Esophagus muscularis mucosa (tissue), 4 donors: ENCODE data around the gene HEPN1. TPM values are rescaled to one million over a fixed set of nuclear protein-coding genes. Genes with fewer than 3 reads are reported as not detected.

Experiments used
- DNase-seq: peaks from one replicate; pipeline ENCODE4 v3.0.0-alpha.2; 2017; ENCODE audit errors: extremely low spot score
- H3K27ac ChIP-seq, 4 donors: fragments of 200-600 bp; sonication (generic); replicated peaks in 1 of 4; 1 replicate in 3 of 4; 2 replicates in 1 of 4; pipeline ENCODE4 v1.5.1; 2016 to 2019; ENCODE audit warnings: mild to moderate bottlenecking in 1 of 4
- H3K27me3 ChIP-seq, 4 donors: fragments of 200-600 bp; sonication (generic); one replicate each; pipeline versions ENCODE4 v1.5.1 to v1.6.0; 2016 to 2019
- H3K36me3 ChIP-seq, 4 donors: fragments of 200-600 bp; sonication (generic); one replicate each; pipeline ENCODE4 v1.5.1; 2016 to 2019
- H3K4me1 ChIP-seq, 4 donors: fragments of 200-600 bp; sonication (generic); one replicate each; pipeline ENCODE4 v1.5.1; 2016 to 2019
- H3K4me3 ChIP-seq, 4 donors: fragments of 200-600 bp; sonication (generic); 1 replicate in 2 of 4; 2 replicates in 2 of 4; pipeline ENCODE4 v1.5.1; 2016 to 2019; ENCODE audit warnings: mild to moderate bottlenecking in 4 of 4, moderate library complexity in 1 of 4
- H3K9me3 ChIP-seq, 4 donors: fragments of 200-600 bp; sonication (generic); 1 replicate in 3 of 4; 2 replicates in 1 of 4; pipeline ENCODE4 v1.5.1; 2016 to 2019
- EP300 ChIP-seq: sonication (generic); formaldehyde crosslinking; IDR thresholded peaks from one replicate; pipeline ENCODE4 v1.6.1; 2017; ENCODE audit warnings: antibody characterized with exemption
- POLR2A ChIP-seq: fragments of 450-650 bp; IDR thresholded peaks from one replicate; pipeline ENCODE4 v1.6.1; 2017; ENCODE audit warnings: antibody characterized with exemption, moderate library complexity, mild to moderate bottlenecking, low read depth
- POLR2AphosphoS5 ChIP-seq, 2 donors: sonication (generic); formaldehyde crosslinking; IDR thresholded peaks; one replicate each; pipeline ENCODE4 v1.6.1; 2017; ENCODE audit warnings: antibody characterized with exemption in 2 of 2
- WGBS: methylation state at CpG from one replicate; pipeline ENCODE4 v1.1.5; 2018; 5-methylcytosine and 5-hydroxymethylcytosine counted together
- intact Hi-C: fragments of 100-400 bp; cut with DNase I; formaldehyde crosslinking; loops from one replicate; pipeline ENCODE4 v1.15.1; 2023
- total RNA-seq, 4 donors: library from RNA; depleted of rRNA; stranded (reverse); fragments of >200 nt; gene quantifications; one replicate each; pipeline versions ENCODE4 v1.1.0 to v1.2.1, GENCODE V29; 2016
- TF ChIP-seq, protein P1 (sequence below), 3 experiments: fragments of 200-600 bp in 2 of 3; fragments of 450-650 bp in 1 of 3; sonication (generic) in 2 of 3; IDR thresholded peaks; one replicate each; pipeline ENCODE4 v1.5.1; 2017 to 2019; ENCODE audit warnings: antibody characterized with exemption in 3 of 3, mild to moderate bottlenecking in 2 of 3, moderate library complexity in 1 of 3

Gene HEPN1
- total RNA-seq, 4 donors from 2014 or later = not detected

DNA sequence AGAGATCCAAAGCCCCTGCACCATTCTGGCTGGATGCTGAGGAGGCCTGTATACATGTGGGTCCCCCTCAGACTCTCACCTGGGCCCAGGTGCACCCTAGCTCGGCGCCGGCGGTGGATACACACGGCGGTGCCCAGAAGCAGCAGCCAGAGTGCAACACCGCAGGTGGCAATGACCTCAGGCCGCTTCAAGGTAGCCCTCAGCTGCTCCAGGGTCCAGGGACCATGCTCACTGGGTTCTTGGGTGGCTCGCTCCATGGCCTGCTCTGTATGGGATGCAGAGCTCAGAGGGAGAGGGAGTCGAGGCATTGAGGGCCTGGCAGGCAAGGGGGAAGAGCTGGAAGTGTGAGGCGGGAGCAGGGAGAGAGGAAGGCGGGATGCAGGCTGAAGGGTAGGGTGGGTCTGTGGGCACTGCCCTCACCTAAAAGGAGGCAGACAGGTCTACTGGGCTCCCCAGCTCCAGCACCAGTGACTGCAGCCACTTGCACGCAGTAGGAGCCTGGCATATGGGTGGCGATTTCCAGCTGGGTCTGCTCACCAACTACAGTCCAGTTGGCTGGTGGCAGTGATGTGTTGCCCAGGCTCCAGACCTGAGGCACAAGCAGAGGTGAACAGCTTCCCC is 25.2 kb upstream of the HEPN1 start:
- intact Hi-C loops = no loop called here
- Histone ChIP-seq H3K4me3 (no peak overlapping the region), H3K27me3 (peaks cover 0 to 13% (median 0%) of the 10 kb centered on the region in 4 donors), H3K36me3 (peaks cover 0 to 51% (median 0%) of the 10 kb centered on the region in 4 donors), H3K9me3 (no peaks in the 10 kb centered on the region), H3K4me1 (peaks cover 42 to 84% (median 53%) of the 10 kb centered on the region in 4 donors), H3K27ac (peak overlapping the region in 2 of 4 donors; percentile 39 to 76)
- DNase-seq = no peak
- no peak for TF ChIP-seq EP300
- WGBS = 89% methylated on average over 8 of the region's 14 CpGs

DNA sequence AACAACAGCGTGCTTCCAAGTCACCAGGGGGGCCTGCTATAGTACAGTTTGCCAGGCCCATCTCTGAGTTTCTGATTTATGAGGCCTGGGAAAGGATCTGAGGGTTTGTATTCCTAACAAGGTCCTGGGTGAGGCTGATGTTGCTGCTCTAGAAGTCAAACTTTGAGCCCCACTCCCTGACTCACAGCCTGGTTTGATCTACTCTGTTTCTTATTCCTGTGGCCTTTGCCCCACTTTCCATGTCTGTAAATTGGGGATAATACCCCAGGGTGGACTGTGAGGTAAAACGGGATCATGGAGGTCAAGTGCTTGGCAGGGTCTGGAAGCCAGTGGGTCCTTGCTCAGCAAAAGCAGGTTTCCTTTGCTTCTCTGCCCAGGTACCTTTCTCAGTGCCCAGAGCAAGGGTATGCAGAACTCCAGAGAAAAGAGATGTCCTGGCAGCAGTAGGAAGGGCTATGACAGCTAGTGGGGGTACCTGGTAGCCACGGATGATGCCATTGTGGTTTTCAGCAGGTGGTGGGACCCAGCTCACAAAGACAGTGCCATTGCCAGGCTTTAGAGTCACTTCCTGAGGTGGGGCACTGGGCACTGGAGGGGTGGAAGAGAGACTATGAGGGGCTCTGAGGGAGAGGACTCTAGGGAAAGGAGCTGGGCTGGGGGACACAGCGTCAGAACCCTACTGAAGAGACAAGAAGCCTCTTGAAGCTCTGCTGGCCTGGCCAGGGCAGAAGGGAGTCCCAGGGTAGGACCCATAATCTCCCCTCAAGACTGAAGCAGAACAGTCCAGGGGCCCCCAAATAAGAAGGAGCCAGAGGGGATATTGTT is 24.2 kb upstream of the HEPN1 start:
- peaks cover 52 to 83% (median 61%) of the 10 kb centered on the region in 4 donors for H3K4me1 ChIP-seq
- H3K4me3 ChIP-seq = peak overlapping the region; percentile 40 to 50 (median 42)
- DNase-seq = no peak
- peak overlapping the region; percentile 58 to 76 (median 68) for H3K27ac ChIP-seq
- peaks cover 0 to 11% (median 0%) of the 10 kb centered on the region in 4 donors for H3K27me3 ChIP-seq
- H3K9me3 ChIP-seq = no peaks in the 10 kb centered on the region
- 69% methylated on average over 4 of the region's 4 CpGs for WGBS
- peaks cover 0 to 49% (median 0%) of the 10 kb centered on the region in 4 donors for H3K36me3 ChIP-seq
- TF ChIP-seq POLR2A = no peak
- TF ChIP-seq EP300 = no peak
- intact Hi-C loops = no loop called here

DNA sequence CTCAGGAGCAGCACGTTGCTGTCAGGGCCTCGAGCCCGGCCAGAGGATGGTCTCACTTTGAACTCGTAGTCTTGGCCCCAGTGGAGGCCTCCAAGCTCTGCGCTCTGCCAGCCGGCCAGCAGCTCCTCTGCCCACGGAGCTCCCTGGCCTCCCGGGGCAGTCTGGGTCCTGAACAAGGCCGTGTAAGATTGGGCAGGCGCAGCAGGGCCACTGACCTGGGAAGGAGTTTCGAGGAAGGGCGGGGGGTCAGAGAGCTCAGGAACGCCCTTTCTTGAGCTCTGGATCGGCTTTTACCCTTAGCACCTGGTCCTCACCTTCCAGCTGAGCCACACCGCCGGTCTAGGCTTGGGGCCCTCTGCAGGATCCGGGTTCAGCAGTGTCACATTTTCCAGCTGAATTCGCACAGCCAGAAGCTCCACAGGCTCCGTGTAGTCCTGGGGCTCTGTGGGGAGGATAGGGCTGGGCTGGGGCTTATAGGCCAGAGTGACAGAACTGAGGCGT is 23.5 kb upstream of the HEPN1 start:
- 68% methylated on average over 18 of the region's 20 CpGs for WGBS
- intact Hi-C loops = no loop called here
- no peak for TF ChIP-seq POLR2AphosphoS5 (IDR thresholded peaks at IDR 0.05)
- TF ChIP-seq POLR2A = no peak
- TF ChIP-seq, protein P1, sequence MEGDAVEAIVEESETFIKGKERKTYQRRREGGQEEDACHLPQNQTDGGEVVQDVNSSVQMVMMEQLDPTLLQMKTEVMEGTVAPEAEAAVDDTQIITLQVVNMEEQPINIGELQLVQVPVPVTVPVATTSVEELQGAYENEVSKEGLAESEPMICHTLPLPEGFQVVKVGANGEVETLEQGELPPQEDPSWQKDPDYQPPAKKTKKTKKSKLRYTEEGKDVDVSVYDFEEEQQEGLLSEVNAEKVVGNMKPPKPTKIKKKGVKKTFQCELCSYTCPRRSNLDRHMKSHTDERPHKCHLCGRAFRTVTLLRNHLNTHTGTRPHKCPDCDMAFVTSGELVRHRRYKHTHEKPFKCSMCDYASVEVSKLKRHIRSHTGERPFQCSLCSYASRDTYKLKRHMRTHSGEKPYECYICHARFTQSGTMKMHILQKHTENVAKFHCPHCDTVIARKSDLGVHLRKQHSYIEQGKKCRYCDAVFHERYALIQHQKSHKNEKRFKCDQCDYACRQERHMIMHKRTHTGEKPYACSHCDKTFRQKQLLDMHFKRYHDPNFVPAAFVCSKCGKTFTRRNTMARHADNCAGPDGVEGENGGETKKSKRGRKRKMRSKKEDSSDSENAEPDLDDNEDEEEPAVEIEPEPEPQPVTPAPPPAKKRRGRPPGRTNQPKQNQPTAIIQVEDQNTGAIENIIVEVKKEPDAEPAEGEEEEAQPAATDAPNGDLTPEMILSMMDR (IDR thresholded peaks at IDR 0.05) = no peak
- TF ChIP-seq EP300 = no peak

DNA sequence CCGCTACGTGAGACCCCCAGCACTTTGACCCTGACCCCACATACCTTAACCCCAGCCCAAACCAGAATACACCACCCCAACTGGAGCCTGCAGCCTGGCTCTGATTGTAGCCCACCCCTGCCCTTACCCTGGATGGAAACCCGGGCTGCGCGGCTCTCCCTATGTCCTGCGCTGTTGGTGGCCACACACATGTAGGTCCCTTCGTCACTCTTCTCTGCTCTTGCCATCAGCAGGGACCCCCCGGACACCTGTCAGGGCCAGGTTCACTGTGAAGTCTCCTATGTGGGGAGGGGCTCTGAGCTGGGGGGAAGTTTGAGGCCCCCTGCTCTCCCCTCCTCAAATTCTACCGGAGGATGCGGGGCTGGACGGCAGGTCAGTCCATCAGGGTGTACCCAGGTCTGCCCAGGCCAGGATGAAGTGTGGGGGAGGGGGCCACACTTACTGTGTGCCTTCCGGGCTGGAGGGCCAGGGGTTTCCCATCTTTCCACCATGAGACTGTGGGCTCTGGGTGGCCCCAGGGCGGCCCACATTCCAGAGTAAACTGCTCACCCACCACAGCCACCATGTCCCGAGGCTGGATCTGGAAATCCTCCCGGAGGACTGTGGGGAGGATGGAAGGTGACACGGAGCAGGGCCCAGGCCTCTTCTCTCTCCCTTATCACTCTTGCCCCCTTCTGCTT is 22.8 kb upstream of the HEPN1 start:
- Histone ChIP-seq H3K9me3 (no peaks in the 10 kb centered on the region), H3K36me3 (peaks cover 0 to 35% (median 0%) of the 10 kb centered on the region in 4 donors), H3K4me3 (peak overlapping the region; percentile 40 to 50 (median 42)), H3K4me1 (peaks cover 45 to 74% (median 60%) of the 10 kb centered on the region in 4 donors), H3K27me3 (peaks cover 0 to 21% (median 0%) of the 10 kb centered on the region in 4 donors), H3K27ac (peak overlapping the region; percentile 58 to 76 (median 68))
- WGBS = 95% methylated on average over 10 of the region's 16 CpGs
- intact Hi-C loops = no loop called here
- no peak for DNase-seq
- TF ChIP-seq POLR2A (no peak), POLR2AphosphoS5 (IDR thresholded peaks at IDR 0.05) (no peak), EP300 (no peak)
- TF ChIP-seq, protein P1 (IDR thresholded peaks at IDR 0.05) = no peak

More for the DNA sequence above, 23.5 kb upstream of the HEPN1 start:
- Histone ChIP-seq H3K27ac (peak overlapping the region; percentile 58 to 76 (median 68)), H3K4me1 (peaks cover 51 to 81% (median 62%) of the 10 kb centered on the region in 4 donors), H3K9me3 (no peaks in the 10 kb centered on the region), H3K27me3 (peaks cover 0 to 16% (median 0%) of the 10 kb centered on the region in 4 donors), H3K36me3 (peaks cover 0 to 42% (median 0%) of the 10 kb centered on the region in 4 donors), H3K4me3 (peak overlapping the region; percentile 40 to 50 (median 42))
- no peak for DNase-seq

DNA sequence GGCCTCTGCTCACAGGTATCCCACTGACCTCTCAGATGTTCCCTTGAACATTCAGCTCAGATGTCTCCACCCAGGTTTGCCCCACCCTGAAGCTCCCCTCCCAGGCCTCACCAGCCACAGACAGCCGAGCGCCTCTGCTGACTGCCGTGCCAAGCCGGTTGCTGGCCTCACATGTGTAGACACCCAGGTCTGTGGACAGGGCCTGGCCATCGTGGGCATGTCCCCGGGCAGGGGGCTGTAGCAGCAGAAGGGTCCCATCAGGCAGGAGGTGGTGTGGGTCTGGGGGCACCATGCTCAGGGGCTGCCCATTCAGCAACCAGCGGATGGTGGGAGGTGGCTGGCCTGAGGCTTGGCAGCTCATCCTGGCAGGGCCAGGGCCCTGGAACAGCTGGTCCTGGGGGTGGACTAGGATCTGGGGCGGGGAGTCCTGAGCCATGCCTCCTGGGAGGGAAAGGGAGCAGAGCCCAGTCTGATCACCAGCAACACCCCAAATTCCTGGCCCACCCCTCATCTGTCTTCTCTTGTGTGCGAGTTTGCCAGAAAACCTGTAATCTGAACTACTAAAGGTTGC is 22.1 kb upstream of the HEPN1 start:
- Histone ChIP-seq H3K4me3 (peak overlapping the region; percentile 40 to 50 (median 42)), H3K4me1 (peaks cover 49 to 71% (median 54%) of the 10 kb centered on the region in 4 donors), H3K9me3 (no peaks in the 10 kb centered on the region), H3K36me3 (peaks cover 0 to 32% (median 0%) of the 10 kb centered on the region in 4 donors), H3K27ac (peak overlapping the region; percentile 58 to 76 (median 68)), H3K27me3 (peaks cover 0 to 18% (median 0%) of the 10 kb centered on the region in 4 donors)
- WGBS = 69% methylated on average over 3 of the region's 9 CpGs
- DNase-seq = no peak
- TF ChIP-seq, protein P1 (IDR thresholded peaks at IDR 0.05) = no peak
- TF ChIP-seq POLR2AphosphoS5 (IDR thresholded peaks at IDR 0.05) (no peak), POLR2A (no peak), EP300 (no peak)
- intact Hi-C loops = no loop called here
